Muscle layer of colon (tissue), 2 donors: ENCODE results near the gene NFYB.

Source experiments
- H3K27ac ChIP-seq: one replicate; pipeline ENCODE4 v1.7.0; 2013; ENCODE audit warnings: low read depth, mild to moderate bottlenecking, low read length, moderate library complexity
- H3K27me3 ChIP-seq, 2 donors: one replicate each; pipeline ENCODE4 v1.7.0; 2013; ENCODE audit warnings: low read length in 2 of 2, mild to moderate bottlenecking in 2 of 2; ENCODE audit not compliant: insufficient read depth in 2 of 2, control insufficient read depth in 1 of 2
- H3K36me3 ChIP-seq: one replicate; pipeline ENCODE4 v1.7.0; 2013; ENCODE audit warnings: mild to moderate bottlenecking, low read length; ENCODE audit not compliant: insufficient read depth
- H3K4me1 ChIP-seq: one replicate; pipeline ENCODE4 v1.7.0; 2013; ENCODE audit warnings: mild to moderate bottlenecking, low read length; ENCODE audit not compliant: insufficient read depth
- H3K4me3 ChIP-seq, 2 donors: one replicate each; pipeline ENCODE4 v1.7.0; 2013; ENCODE audit warnings: low read length in 2 of 2, low read depth in 1 of 2, mild to moderate bottlenecking in 1 of 2, moderate library complexity in 1 of 2
- H3K9ac ChIP-seq: one replicate; pipeline ENCODE4 v1.7.0; 2013; ENCODE audit warnings: low read length
- H3K9me3 ChIP-seq: one replicate; pipeline ENCODE4 v1.7.0; 2013; ENCODE audit warnings: mild to moderate bottlenecking, low read length
- donor health status: abdominal sarcoma.
- donor health status: Adenocarcinoma of cecum.

The NFYB gene

GRCh38 chr12:104108755-104109445 lies 29.1 kb downstream of the NFYB start:
- Histone ChIP-seq H3K27ac (no peak overlapping the region), H3K9me3 (no peaks in the 10 kb centered on the region), H3K4me3 (no peak overlapping the region), H3K27me3 (no peaks in the 10 kb centered on the region), H3K36me3 (peaks cover 5% of the 10 kb centered on the region), H3K9ac (no peak overlapping the region), H3K4me1 (peaks cover 9% of the 10 kb centered on the region)

DNA sequence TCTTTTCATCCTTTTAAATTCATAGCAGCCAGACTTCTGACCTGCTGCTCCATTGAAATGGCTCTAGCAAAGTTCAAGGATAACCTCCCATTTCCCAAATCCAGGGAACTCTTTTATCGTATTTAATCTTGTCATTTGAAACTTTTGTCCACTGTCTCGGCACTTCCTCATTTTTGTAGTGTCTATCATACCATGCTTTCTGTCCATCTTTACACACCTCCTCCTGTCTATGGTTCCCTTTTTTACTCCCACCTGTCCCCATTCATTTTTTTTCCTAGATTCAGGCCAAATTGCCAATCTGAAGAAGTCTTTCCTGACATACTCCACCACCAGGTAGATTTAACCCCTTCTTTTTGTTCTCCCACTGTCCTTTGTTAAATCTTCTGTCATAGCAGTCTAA lies 31.0 kb downstream of the NFYB start:
- H3K4me1 ChIP-seq = peaks cover 9% of the 10 kb centered on the region
- no peak overlapping the region for H3K4me3 ChIP-seq
- H3K27me3 ChIP-seq = no peaks in the 10 kb centered on the region
- no peak overlapping the region for H3K9ac ChIP-seq
- peaks cover 22% of the 10 kb centered on the region for H3K36me3 ChIP-seq
- H3K9me3 ChIP-seq = no peaks in the 10 kb centered on the region
- no peak overlapping the region for H3K27ac ChIP-seq

DNA sequence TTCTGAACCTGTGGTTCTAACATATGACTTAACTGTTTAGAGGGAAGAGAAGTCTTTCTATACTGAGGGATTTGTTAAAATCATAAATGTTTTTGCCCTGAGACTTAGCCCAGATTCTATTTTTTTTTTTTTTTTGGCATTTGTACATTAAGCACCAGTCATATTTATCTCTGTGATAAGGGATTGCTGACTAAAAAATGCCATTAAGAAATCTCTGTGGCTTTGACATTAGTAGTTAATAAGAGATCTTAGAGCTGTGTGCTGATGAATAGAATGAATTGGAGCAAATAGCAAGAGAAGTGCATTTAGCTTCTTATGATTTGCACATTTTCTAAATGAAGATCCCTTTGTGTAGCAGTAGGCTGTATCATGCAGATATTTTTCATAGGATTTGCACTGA lies 32.5 kb downstream of the NFYB start:
- H3K27me3 ChIP-seq = no peaks in the 10 kb centered on the region
- no peaks in the 10 kb centered on the region for H3K9me3 ChIP-seq
- H3K27ac ChIP-seq = no peak overlapping the region
- H3K4me3 ChIP-seq = no peak overlapping the region
- H3K4me1 ChIP-seq = peaks cover 9% of the 10 kb centered on the region
- peaks cover 27% of the 10 kb centered on the region for H3K36me3 ChIP-seq
- no peak overlapping the region for H3K9ac ChIP-seq

- no peaks in the 10 kb centered on the region for H3K27me3 ChIP-seq
- H3K9ac ChIP-seq = no peak overlapping the region
- no peaks in the 10 kb centered on the region for H3K4me1 ChIP-seq
- no peak overlapping the region for H3K27ac ChIP-seq
- H3K36me3 ChIP-seq = peaks cover 69% of the 10 kb centered on the region
- H3K9me3 ChIP-seq = no peaks in the 10 kb centered on the region
- no peak overlapping the region for H3K4me3 ChIP-seq
Measured at GRCh38 chr12:104097954-104098353, 40.1 kb downstream of the NFYB start.

DNA sequence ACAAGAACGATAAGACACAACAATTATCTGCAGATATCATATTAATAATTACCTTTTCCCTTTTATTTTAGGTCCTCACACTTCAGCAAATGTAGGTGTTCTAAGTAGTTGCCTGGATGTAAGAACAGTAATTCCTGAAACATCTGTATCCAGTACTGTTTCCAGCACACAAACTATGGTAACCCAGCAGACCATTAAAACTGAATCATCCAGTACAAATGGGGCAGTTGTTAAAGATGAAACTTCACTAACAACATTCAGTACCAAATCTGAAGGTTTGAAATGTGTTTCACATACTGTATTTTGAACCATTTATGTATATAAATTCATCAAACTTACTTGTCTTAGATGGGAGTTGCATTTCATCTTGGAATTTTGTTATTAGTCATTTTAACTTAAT lies 42.7 kb downstream of the NFYB start:
- Histone ChIP-seq H3K9ac (no peak overlapping the region), H3K4me1 (no peaks in the 10 kb centered on the region), H3K27ac (no peak overlapping the region), H3K36me3 (peaks cover 67% of the 10 kb centered on the region), H3K4me3 (no peak overlapping the region), H3K27me3 (no peaks in the 10 kb centered on the region), H3K9me3 (no peaks in the 10 kb centered on the region)

GRCh38 chr12:104094284-104094683 lies 43.7 kb downstream of the NFYB start:
- H3K9me3 ChIP-seq = no peaks in the 10 kb centered on the region
- H3K9ac ChIP-seq = no peak overlapping the region
- H3K27ac ChIP-seq = no peak overlapping the region
- H3K27me3 ChIP-seq = no peaks in the 10 kb centered on the region
- no peaks in the 10 kb centered on the region for H3K4me1 ChIP-seq
- H3K36me3 ChIP-seq = peaks cover 60% of the 10 kb centered on the region
- H3K4me3 ChIP-seq = no peak overlapping the region

DNA sequence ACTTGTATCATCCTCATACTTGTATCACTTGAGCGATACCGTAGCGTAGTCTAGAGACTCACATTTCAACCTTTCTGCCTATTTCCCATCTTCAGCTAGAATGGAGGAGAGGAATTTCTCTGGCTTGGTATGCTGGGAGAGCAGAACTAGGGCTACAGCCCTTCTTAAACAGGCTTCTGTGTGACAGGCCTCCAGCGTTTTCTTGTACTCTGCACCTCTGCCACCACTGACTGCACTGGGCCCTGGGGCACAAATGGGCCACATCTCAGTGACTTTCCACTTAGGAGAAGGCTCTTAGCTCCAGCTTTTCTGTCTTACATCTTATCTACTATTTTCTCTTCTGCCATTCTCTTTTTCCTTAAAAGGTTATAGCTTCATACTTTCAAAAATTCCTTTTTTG lies 46.9 kb downstream of the NFYB start:
- Histone ChIP-seq H3K4me1 (no peaks in the 10 kb centered on the region), H3K36me3 (peaks cover 56% of the 10 kb centered on the region), H3K4me3 (no peak overlapping the region), H3K27me3 (no peaks in the 10 kb centered on the region), H3K9me3 (no peaks in the 10 kb centered on the region), H3K9ac (no peak overlapping the region), H3K27ac (no peak overlapping the region)

DNA sequence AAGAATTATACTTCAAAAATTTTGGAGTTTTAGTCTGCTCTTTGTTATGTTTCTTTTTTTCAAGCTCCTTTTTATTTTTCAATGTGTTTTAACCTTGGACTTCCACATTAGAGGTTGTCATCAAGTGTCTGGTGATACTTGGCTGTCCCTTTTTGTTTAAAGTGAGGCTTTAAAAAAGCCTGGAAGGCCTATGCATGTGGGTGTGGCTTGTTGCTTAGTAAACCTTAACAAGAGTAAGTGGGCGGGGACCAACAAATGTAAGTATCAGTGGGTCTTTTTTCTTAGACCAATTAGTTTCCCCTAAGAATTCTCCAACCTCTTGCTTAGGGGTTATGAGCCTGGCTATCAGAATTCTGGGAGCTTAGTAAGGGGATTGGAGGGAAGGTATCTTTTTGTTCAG lies 47.3 kb downstream of the NFYB start:
- Histone ChIP-seq H3K36me3 (peaks cover 56% of the 10 kb centered on the region), H3K27me3 (no peaks in the 10 kb centered on the region), H3K4me3 (no peak overlapping the region), H3K9ac (no peak overlapping the region), H3K4me1 (no peaks in the 10 kb centered on the region), H3K9me3 (no peaks in the 10 kb centered on the region), H3K27ac (no peak overlapping the region)

DNA sequence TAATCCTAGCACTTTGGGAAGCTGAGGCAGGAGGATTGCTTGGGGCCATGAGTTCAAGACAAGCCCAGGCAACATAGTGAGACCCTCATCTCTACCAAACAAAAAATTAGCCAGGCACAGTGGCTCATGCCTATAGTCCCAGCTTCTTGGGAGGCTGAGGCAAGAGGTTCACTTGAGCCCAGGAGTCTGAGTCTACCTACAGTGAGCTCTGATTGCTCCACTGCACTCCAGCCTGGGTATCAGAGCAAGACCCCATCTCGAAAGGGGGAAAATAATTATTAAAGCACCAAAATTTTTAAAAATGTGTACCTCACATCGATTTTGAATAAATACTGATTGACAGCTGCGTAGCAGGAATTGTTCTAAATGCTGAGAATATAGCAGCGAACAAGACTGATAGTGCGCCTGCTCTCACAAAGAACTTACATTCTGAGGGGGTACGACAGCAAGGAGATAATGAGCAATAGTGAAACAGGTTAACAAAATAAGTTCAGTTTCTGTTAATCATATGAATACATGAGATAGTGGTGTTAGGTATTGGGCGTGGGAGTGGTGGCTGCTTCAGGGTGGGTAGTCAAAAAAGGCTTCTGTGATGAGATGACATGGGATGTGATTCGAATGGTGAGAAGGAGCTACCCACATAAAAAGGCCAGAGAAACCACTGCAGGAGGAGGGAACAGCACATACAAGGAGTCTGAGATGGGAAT lies 54.1 kb downstream of the NFYB start:
- H3K27me3 ChIP-seq = no peaks in the 10 kb centered on the region
- no peaks in the 10 kb centered on the region for H3K9me3 ChIP-seq
- peaks cover 32% of the 10 kb centered on the region for H3K36me3 ChIP-seq
- H3K4me1 ChIP-seq = peaks cover under 1% of the 10 kb centered on the region
- H3K9ac ChIP-seq = no peak overlapping the region
- no peak overlapping the region for H3K27ac ChIP-seq
- H3K4me3 ChIP-seq = no peak overlapping the region

GRCh38 chr12:104080764-104081163 lies 57.2 kb downstream of the NFYB start:
- Histone ChIP-seq H3K9ac (no peak overlapping the region), H3K9me3 (no peaks in the 10 kb centered on the region), H3K27ac (no peak overlapping the region), H3K27me3 (no peaks in the 10 kb centered on the region), H3K36me3 (peaks cover 23% of the 10 kb centered on the region), H3K4me1 (peaks cover 4% of the 10 kb centered on the region), H3K4me3 (no peak overlapping the region)

- Histone ChIP-seq H3K9ac (no peak overlapping the region), H3K27ac (no peak overlapping the region), H3K4me3 (no peak overlapping the region), H3K36me3 (peaks cover 18% of the 10 kb centered on the region), H3K4me1 (peaks cover 4% of the 10 kb centered on the region), H3K27me3 (no peaks in the 10 kb centered on the region), H3K9me3 (no peaks in the 10 kb centered on the region)
Measured at GRCh38 chr12:104079024-104079423, 59.0 kb downstream of the NFYB start.

GRCh38 chr12:104073699-104074098 lies 64.3 kb downstream of the NFYB start:
- Histone ChIP-seq H3K4me3 (no peak overlapping the region), H3K27me3 (no peaks in the 10 kb centered on the region), H3K9ac (no peak overlapping the region)

More at GRCh38 chr12:104073699-104074098, 64.3 kb downstream of the NFYB start:
- Histone ChIP-seq H3K4me1 (peaks cover under 1% of the 10 kb centered on the region), H3K36me3 (peaks cover 5% of the 10 kb centered on the region), H3K27ac (no peak overlapping the region), H3K9me3 (no peaks in the 10 kb centered on the region)
